OCI-LY3 (cell line): ENCODE measurements around the gene ETV6.

ENCODE experiments used
- H2AFZ ChIP-seq: fragments of 200-600, 300-600 bp; shearing (Covaris generic); 2 replicates; pipeline ENCODE4 v1.6.0; 2014; ENCODE audit warnings: antibody characterized with exemption, low read depth, low read length
- H3K27ac ChIP-seq: fragments of 200-600, 300-600 bp; sonication (generic); 2 replicates; pipeline ENCODE4 v1.5.1; 2014; ENCODE audit warnings: mild to moderate bottlenecking, low read length, moderate library complexity, mixed read lengths
- H3K27me3 ChIP-seq: fragments of 200-600, 300-600 bp; sonication (generic); 2 replicates; pipeline ENCODE4 v1.6.1; 2014; ENCODE audit warnings: low read depth, low read length, mixed read lengths
- H3K36me3 ChIP-seq: fragments of 200-600, 300-600 bp; sonication (generic); replicated peaks from 2 replicates; pipeline ENCODE3; 2014; ENCODE audit warnings: low read depth, low read length, mixed read lengths
- H3K4me1 ChIP-seq: fragments of 300-600, 200-600 bp; sonication (generic); 2 replicates; pipeline ENCODE4 v1.6.1; 2014; ENCODE audit warnings: low read length, mixed read lengths
- H3K4me2 ChIP-seq: fragments of 200-600, 300-600 bp; sonication (generic); 2 replicates; pipeline ENCODE4 v1.6.1; 2014; ENCODE audit warnings: low read length, mixed read lengths
- H3K4me3 ChIP-seq: fragments of 300-600, 200-600 bp; sonication (generic); 2 replicates; pipeline ENCODE4 v1.5.1; 2014; ENCODE audit warnings: antibody characterized with exemption, mild to moderate bottlenecking, low read length, moderate library complexity
- H3K79me2 ChIP-seq: fragments of 300-600, 200-600 bp; shearing (Covaris generic); 2 replicates; pipeline ENCODE4 v1.6.1; 2014; ENCODE audit warnings: mild to moderate bottlenecking, low read length, mixed read lengths
- H3K9ac ChIP-seq: fragments of 300-600, 200-600 bp; shearing (Covaris generic); 2 replicates; pipeline ENCODE4 v1.6.0; 2014; ENCODE audit warnings: mild to moderate bottlenecking, low read length, moderate library complexity
- H3K9me3 ChIP-seq: fragments of 200-600, 300-600 bp; shearing (Covaris generic); 2 replicates; pipeline ENCODE4 v1.6.1; 2014; ENCODE audit warnings: low read length, mixed read lengths; ENCODE audit not compliant: insufficient read depth
- H4K20me1 ChIP-seq: fragments of 200-600, 300-600 bp; sonication (generic); 2 replicates; pipeline ENCODE4 v1.6.1; 2016; ENCODE audit warnings: low read length, mixed read lengths; ENCODE audit not compliant: insufficient read depth
- CTCF ChIP-seq: fragments of 200-600, 300-600 bp; sonication (generic); IDR thresholded peaks from 2 replicates; pipeline ENCODE4 v1.5.1; 2014; ENCODE audit warnings: antibody characterized with exemption, low read length, low read depth
- EZH2phosphoT487 ChIP-seq: fragments of 200-600 bp; shearing (Covaris generic); IDR thresholded peaks from 2 replicates; pipeline ENCODE4 v1.6.1; 2018; ENCODE audit warnings: antibody characterized with exemption, mixed run types, low read depth

ETV6 gene

DNA sequence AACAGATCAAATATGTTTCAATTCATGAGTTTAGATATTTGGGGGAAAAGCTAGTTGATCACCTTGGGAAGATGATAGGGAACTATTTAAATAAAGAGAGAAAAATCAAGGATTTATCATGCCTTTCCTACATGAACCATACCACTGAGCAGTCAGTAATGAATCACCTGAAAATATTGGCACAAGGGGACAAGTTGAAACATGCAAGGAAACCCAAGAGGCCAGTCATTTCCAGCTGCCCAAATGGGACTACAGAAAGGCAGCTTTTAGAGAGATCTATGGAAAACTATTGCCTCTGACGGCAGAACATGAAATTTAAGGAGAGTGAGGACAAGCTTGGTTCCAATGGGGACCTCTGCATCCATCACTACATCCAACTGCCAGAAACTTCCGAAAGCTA, 14.1 kb upstream of the ETV6 start:
- Histone ChIP-seq H3K27ac (no peak overlapping the region), H3K36me3 (no peaks in the 10 kb centered on the region), H3K27me3 (no peaks in the 10 kb centered on the region), H3K79me2 (no peaks in the 10 kb centered on the region), H3K4me2 (no peak overlapping the region), H3K4me3 (no peak overlapping the region), H3K9me3 (peaks cover 20% of the 10 kb centered on the region), H2AFZ (no peak overlapping the region), H4K20me1 (no peaks in the 10 kb centered on the region), H3K4me1 (peaks cover 5% of the 10 kb centered on the region; the same call in 1 of the 2 replicates), H3K9ac (no peak overlapping the region)
- no peak for TF ChIP-seq CTCF
- no peak for TF ChIP-seq EZH2phosphoT487

GRCh38 chr12:11638315-11638916, 11.1 kb upstream of the ETV6 start:
- no peak overlapping the region for H3K4me3 ChIP-seq
- H4K20me1 ChIP-seq: no peaks in the 10 kb centered on the region
- H3K27ac ChIP-seq: no peak overlapping the region
- no peak for TF ChIP-seq EZH2phosphoT487
- TF ChIP-seq CTCF: no peak
- H3K9me3 ChIP-seq: peaks cover 20% of the 10 kb centered on the region
- H3K79me2 ChIP-seq: no peaks in the 10 kb centered on the region
- no peaks in the 10 kb centered on the region for H3K27me3 ChIP-seq
- peaks cover 5% of the 10 kb centered on the region; the same call in 1 of the 2 replicates for H3K4me1 ChIP-seq
- no peaks in the 10 kb centered on the region for H3K36me3 ChIP-seq
- no peak overlapping the region for H2AFZ ChIP-seq
- no peak overlapping the region for H3K9ac ChIP-seq
- H3K4me2 ChIP-seq: no peak overlapping the region

DNA sequence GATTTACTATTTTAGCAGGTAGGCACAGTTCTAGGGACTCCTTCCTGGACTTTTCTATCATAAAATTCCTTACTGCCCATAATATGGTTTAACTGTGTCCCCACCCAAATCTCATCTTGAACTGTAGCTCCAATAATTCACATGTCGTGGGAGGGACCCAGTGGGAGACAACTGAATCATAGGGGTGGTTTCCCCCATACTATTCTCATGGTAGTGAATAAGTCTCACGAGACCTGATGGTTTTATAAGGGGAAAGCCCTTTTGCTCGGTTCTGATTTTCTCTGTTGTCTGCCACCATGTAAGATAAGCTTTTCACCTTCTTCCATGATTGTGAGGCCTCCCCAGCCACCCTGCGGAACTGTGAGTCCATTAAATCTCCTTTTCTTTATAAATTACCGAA, 10.0 kb upstream of the ETV6 start:
- no peak overlapping the region for H3K27ac ChIP-seq
- TF ChIP-seq CTCF: no peak
- peaks cover 5% of the 10 kb centered on the region; the same call in 1 of the 2 replicates for H3K4me1 ChIP-seq
- H3K4me3 ChIP-seq: no peak overlapping the region
- H3K36me3 ChIP-seq: no peaks in the 10 kb centered on the region
- no peak overlapping the region for H2AFZ ChIP-seq
- H3K9me3 ChIP-seq: peaks cover 20% of the 10 kb centered on the region
- no peaks in the 10 kb centered on the region for H4K20me1 ChIP-seq
- H3K79me2 ChIP-seq: no peaks in the 10 kb centered on the region
- H3K27me3 ChIP-seq: no peaks in the 10 kb centered on the region
- H3K4me2 ChIP-seq: no peak overlapping the region
- H3K9ac ChIP-seq: no peak overlapping the region

DNA sequence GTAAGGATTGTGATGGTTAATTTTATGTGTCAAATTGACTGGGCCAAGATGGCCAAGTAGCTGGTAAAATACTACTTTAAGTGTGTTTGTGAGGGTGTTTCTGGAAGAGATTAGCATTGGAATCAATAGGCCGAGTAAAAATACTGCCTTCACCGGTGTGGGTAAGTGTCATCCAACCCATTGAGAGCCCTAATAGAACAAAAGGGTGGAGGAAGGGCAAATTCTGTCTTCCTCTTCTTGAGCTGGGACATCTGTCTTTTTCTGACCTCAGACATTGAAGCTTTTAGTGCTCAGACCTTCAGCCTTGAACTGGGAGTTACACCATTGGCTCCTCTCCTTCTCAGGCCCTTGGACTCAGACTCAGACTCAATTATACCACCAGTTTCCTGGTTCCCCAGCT, 8.0 kb upstream of the ETV6 start:
- Histone ChIP-seq H3K9ac (no peak overlapping the region), H3K4me3 (no peak overlapping the region), H3K36me3 (no peaks in the 10 kb centered on the region), H3K27ac (no peak overlapping the region), H3K4me2 (no peak overlapping the region), H3K27me3 (no peaks in the 10 kb centered on the region), H4K20me1 (no peaks in the 10 kb centered on the region), H3K4me1 (peaks cover 8% of the 10 kb centered on the region), H3K79me2 (no peaks in the 10 kb centered on the region), H2AFZ (no peak overlapping the region), H3K9me3 (peaks cover 13% of the 10 kb centered on the region)
- TF ChIP-seq EZH2phosphoT487: no peak
- TF ChIP-seq CTCF: no peak
